ENCODE data around the gene AIF1L. TPM values are rescaled to one million over a fixed set of nuclear protein-coding genes. Genes with fewer than 3 reads are reported as not detected.

The AIF1L gene
- polyA plus RNA-seq, 4 donors = 0.45 to 9.3 (median 4.4) TPM

- Histone ChIP-seq H3K4me1 (ENCODE audit: control insufficient read depth in 3 of 3, insufficient read depth in 2 of 3, low read depth in 1 of 3, low read length in 2 of 3) (no peaks in the 10 kb centered on the region), H3K4me3 (ENCODE audit: low read depth in 1 of 3, low read length in 3 of 3) (no peak overlapping the region), H3K27ac (ENCODE audit: low read depth in 1 of 3, low read length in 2 of 3) (no peak overlapping the region), H3K27me3 (ENCODE audit: control insufficient read depth in 3 of 3, insufficient read depth in 3 of 3, low read length in 3 of 3) (no peaks in the 10 kb centered on the region), H3K9me3 (ENCODE audit: control insufficient read depth in 2 of 2, insufficient read depth in 1 of 2, low read depth in 1 of 2, low read length in 1 of 2) (no peaks in the 10 kb centered on the region), H3K36me3 (ENCODE audit: control insufficient read depth in 3 of 3, insufficient read depth in 2 of 3, low read depth in 1 of 3, low read length in 3 of 3) (peaks cover 34 to 47% (median 38%) of the 10 kb centered on the region in 3 donors)
- DNase-seq (no peak), FAIRE-seq (no peak)
- 97 to 98% (median 98%) methylated on average over 2 of the region's 2 CpGs for WGBS, 3 donors
Observed at GRCh38 chr9:131138676-131139075, 42.3 kb downstream of the AIF1L start.

DNA sequence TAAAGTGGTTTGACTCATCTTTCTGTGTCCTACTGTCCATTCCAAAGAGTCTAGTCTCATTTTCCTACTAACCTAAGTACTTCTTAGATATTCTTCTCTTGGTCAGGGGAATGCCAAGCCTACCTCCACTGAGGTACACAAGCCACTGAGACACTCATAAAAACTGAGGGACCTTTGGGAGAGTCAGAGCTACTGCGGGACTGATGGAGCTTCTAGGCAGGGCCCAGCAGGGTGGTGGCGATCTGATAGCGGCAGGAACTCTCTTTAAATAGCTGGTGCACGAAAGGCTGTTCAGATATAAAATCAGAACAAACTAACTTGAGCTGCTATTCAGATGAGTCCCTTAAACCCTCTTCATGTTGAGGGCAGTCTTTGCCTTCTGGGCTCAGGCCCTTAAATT is 43.8 kb downstream of the AIF1L start:
- no peaks in the 10 kb centered on the region for H3K4me1 ChIP-seq (ENCODE audit: control insufficient read depth in 3 of 3, insufficient read depth in 2 of 3, low read depth in 1 of 3, low read length in 2 of 3)
- H3K27me3 ChIP-seq (ENCODE audit: control insufficient read depth in 3 of 3, insufficient read depth in 3 of 3, low read length in 3 of 3) = no peaks in the 10 kb centered on the region
- 96 to 97% (median 96%) methylated on average over 4 of the region's 4 CpGs for WGBS, 3 donors
- H3K36me3 ChIP-seq (ENCODE audit: control insufficient read depth in 3 of 3, insufficient read depth in 2 of 3, low read depth in 1 of 3, low read length in 3 of 3) = peaks cover 38 to 43% (median 39%) of the 10 kb centered on the region in 3 donors
- FAIRE-seq (no peak), DNase-seq (no peak)
- H3K27ac ChIP-seq (ENCODE audit: low read depth in 1 of 3, low read length in 2 of 3) = no peak overlapping the region
- H3K9me3 ChIP-seq (ENCODE audit: control insufficient read depth in 2 of 2, insufficient read depth in 1 of 2, low read depth in 1 of 2, low read length in 1 of 2) = no peaks in the 10 kb centered on the region
- H3K4me3 ChIP-seq (ENCODE audit: low read depth in 1 of 3, low read length in 3 of 3) = no peak overlapping the region

GRCh38 chr9:131140550-131140949 is 44.2 kb downstream of the AIF1L start:
- 95 to 98% (median 96%) methylated on average over 3 of the region's 3 CpGs for WGBS, 3 donors
- FAIRE-seq = no peak
- H3K4me1 ChIP-seq (ENCODE audit: control insufficient read depth in 3 of 3, insufficient read depth in 2 of 3, low read depth in 1 of 3, low read length in 2 of 3) = no peaks in the 10 kb centered on the region
- no peak for DNase-seq
- peaks cover 37 to 43% (median 42%) of the 10 kb centered on the region in 3 donors for H3K36me3 ChIP-seq (ENCODE audit: control insufficient read depth in 3 of 3, insufficient read depth in 2 of 3, low read depth in 1 of 3, low read length in 3 of 3)
- H3K4me3 ChIP-seq (ENCODE audit: low read depth in 1 of 3, low read length in 3 of 3) = no peak overlapping the region
- H3K9me3 ChIP-seq (ENCODE audit: control insufficient read depth in 2 of 2, insufficient read depth in 1 of 2, low read depth in 1 of 2, low read length in 1 of 2) = no peaks in the 10 kb centered on the region
- no peaks in the 10 kb centered on the region for H3K27me3 ChIP-seq (ENCODE audit: control insufficient read depth in 3 of 3, insufficient read depth in 3 of 3, low read length in 3 of 3)
- no peak overlapping the region for H3K27ac ChIP-seq (ENCODE audit: low read depth in 1 of 3, low read length in 2 of 3)

GRCh38 chr9:131142160-131142559 is 45.8 kb downstream of the AIF1L start:
- no peak for DNase-seq
- H3K27ac ChIP-seq (ENCODE audit: low read depth in 1 of 3, low read length in 2 of 3) = no peak overlapping the region
- no peak overlapping the region for H3K4me3 ChIP-seq (ENCODE audit: low read depth in 1 of 3, low read length in 3 of 3)
- WGBS, 3 donors = 96 to 97% (median 96%) methylated on average over 3 of the region's 3 CpGs
- peaks cover 33 to 44% (median 40%) of the 10 kb centered on the region in 3 donors for H3K36me3 ChIP-seq (ENCODE audit: control insufficient read depth in 3 of 3, insufficient read depth in 2 of 3, low read depth in 1 of 3, low read length in 3 of 3)
- H3K4me1 ChIP-seq (ENCODE audit: control insufficient read depth in 3 of 3, insufficient read depth in 2 of 3, low read depth in 1 of 3, low read length in 2 of 3) = no peaks in the 10 kb centered on the region
- no peaks in the 10 kb centered on the region for H3K9me3 ChIP-seq (ENCODE audit: control insufficient read depth in 2 of 2, insufficient read depth in 1 of 2, low read depth in 1 of 2, low read length in 1 of 2)
- FAIRE-seq = no peak
- no peaks in the 10 kb centered on the region for H3K27me3 ChIP-seq (ENCODE audit: control insufficient read depth in 3 of 3, insufficient read depth in 3 of 3, low read length in 3 of 3)

DNA sequence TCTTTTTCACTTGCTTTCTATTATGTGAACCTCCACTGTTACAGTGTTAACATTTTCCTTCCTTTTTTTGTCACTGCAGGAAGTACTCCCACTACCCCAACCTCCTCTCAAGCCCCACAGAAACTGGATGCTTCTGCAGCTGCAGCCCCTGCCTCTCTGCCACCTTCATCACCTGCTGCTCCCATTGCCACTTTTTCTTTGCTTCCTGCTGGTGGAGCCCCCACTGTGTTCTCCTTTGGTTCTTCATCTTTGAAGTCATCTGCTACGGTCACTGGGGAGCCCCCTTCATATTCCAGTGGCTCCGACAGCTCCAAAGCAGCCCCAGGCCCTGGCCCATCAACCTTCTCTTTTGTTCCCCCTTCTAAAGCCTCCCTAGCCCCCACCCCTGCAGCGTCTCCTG is 47.9 kb downstream of the AIF1L start:
- no peak overlapping the region for H3K27ac ChIP-seq (ENCODE audit: low read depth in 1 of 3, low read length in 2 of 3)
- H3K4me1 ChIP-seq (ENCODE audit: control insufficient read depth in 3 of 3, insufficient read depth in 2 of 3, low read depth in 1 of 3, low read length in 2 of 3) = no peaks in the 10 kb centered on the region
- no peak overlapping the region for H3K4me3 ChIP-seq (ENCODE audit: low read depth in 1 of 3, low read length in 3 of 3)
- H3K27me3 ChIP-seq (ENCODE audit: control insufficient read depth in 3 of 3, insufficient read depth in 3 of 3, low read length in 3 of 3) = no peaks in the 10 kb centered on the region
- no peak for DNase-seq
- H3K36me3 ChIP-seq (ENCODE audit: control insufficient read depth in 3 of 3, insufficient read depth in 2 of 3, low read depth in 1 of 3, low read length in 3 of 3) = peaks cover 27 to 48% (median 41%) of the 10 kb centered on the region in 3 donors
- no peak for FAIRE-seq
- H3K9me3 ChIP-seq (ENCODE audit: control insufficient read depth in 2 of 2, insufficient read depth in 1 of 2, low read depth in 1 of 2, low read length in 1 of 2) = no peaks in the 10 kb centered on the region
- 83 to 94% (median 88%) methylated on average over 3 of the region's 3 CpGs for WGBS, 3 donors

- no peak overlapping the region for H3K27ac ChIP-seq (ENCODE audit: low read depth in 1 of 3, low read length in 2 of 3)
- H3K27me3 ChIP-seq (ENCODE audit: control insufficient read depth in 3 of 3, insufficient read depth in 3 of 3, low read length in 3 of 3) = no peaks in the 10 kb centered on the region
- H3K9me3 ChIP-seq (ENCODE audit: control insufficient read depth in 2 of 2, insufficient read depth in 1 of 2, low read depth in 1 of 2, low read length in 1 of 2) = no peaks in the 10 kb centered on the region
- FAIRE-seq (no peak), DNase-seq (no peak)
- WGBS, 3 donors = 70 to 81% (median 73%) methylated on average over 2 of the region's 2 CpGs
- H3K4me1 ChIP-seq (ENCODE audit: control insufficient read depth in 3 of 3, insufficient read depth in 2 of 3, low read depth in 1 of 3, low read length in 2 of 3) = no peaks in the 10 kb centered on the region
- no peak overlapping the region for H3K4me3 ChIP-seq (ENCODE audit: low read depth in 1 of 3, low read length in 3 of 3)
- peaks cover 24 to 53% (median 45%) of the 10 kb centered on the region in 3 donors for H3K36me3 ChIP-seq (ENCODE audit: control insufficient read depth in 3 of 3, insufficient read depth in 2 of 3, low read depth in 1 of 3, low read length in 3 of 3)
Observed at GRCh38 chr9:131145245-131145644, 48.9 kb downstream of the AIF1L start.

GRCh38 chr9:131146186-131146585 is 49.9 kb downstream of the AIF1L start:
- Histone ChIP-seq H3K4me1 (ENCODE audit: control insufficient read depth in 3 of 3, insufficient read depth in 2 of 3, low read depth in 1 of 3, low read length in 2 of 3) (no peaks in the 10 kb centered on the region), H3K36me3 (ENCODE audit: control insufficient read depth in 3 of 3, insufficient read depth in 2 of 3, low read depth in 1 of 3, low read length in 3 of 3) (peaks cover 21 to 51% (median 45%) of the 10 kb centered on the region in 3 donors), H3K27me3 (ENCODE audit: control insufficient read depth in 3 of 3, insufficient read depth in 3 of 3, low read length in 3 of 3) (no peaks in the 10 kb centered on the region), H3K27ac (ENCODE audit: low read depth in 1 of 3, low read length in 2 of 3) (no peak overlapping the region), H3K4me3 (ENCODE audit: low read depth in 1 of 3, low read length in 3 of 3) (no peak overlapping the region), H3K9me3 (ENCODE audit: control insufficient read depth in 2 of 2, insufficient read depth in 1 of 2, low read depth in 1 of 2, low read length in 1 of 2) (no peaks in the 10 kb centered on the region)
- 90 to 94% (median 92%) methylated on average over 4 of the region's 4 CpGs for WGBS, 3 donors
- DNase-seq (no peak), FAIRE-seq (no peak)

DNA sequence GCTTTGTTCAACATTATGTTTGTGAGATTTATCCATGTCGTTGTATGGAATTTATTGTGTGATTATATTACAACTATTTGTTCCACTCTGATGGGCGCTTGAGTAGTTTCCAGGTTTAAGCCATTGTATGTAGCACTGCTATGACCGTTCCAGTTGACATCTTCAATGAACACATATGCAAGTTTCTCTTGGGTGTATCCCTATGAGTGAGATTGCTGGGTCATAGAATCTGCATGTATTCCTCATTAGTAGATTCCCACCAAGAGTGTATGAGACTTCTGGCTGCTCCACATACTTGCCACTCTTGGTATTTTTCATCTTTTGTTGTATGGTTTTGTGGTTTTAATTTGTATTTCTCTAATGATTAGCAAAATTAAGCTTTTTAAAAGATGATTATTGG is 51.9 kb downstream of the AIF1L start:
- peaks cover 18 to 58% (median 47%) of the 10 kb centered on the region in 3 donors for H3K36me3 ChIP-seq (ENCODE audit: control insufficient read depth in 3 of 3, insufficient read depth in 2 of 3, low read depth in 1 of 3, low read length in 3 of 3)
- 84 to 93% (median 87%) methylated on average over 3 of the region's 3 CpGs for WGBS, 3 donors
- no peak overlapping the region for H3K4me3 ChIP-seq (ENCODE audit: low read depth in 1 of 3, low read length in 3 of 3)
- no peaks in the 10 kb centered on the region for H3K27me3 ChIP-seq (ENCODE audit: control insufficient read depth in 3 of 3, insufficient read depth in 3 of 3, low read length in 3 of 3)
- H3K27ac ChIP-seq (ENCODE audit: low read depth in 1 of 3, low read length in 2 of 3) = no peak overlapping the region
- H3K9me3 ChIP-seq (ENCODE audit: control insufficient read depth in 2 of 2, insufficient read depth in 1 of 2, low read depth in 1 of 2, low read length in 1 of 2) = no peaks in the 10 kb centered on the region
- FAIRE-seq (no peak), DNase-seq (no peak)
- no peaks in the 10 kb centered on the region for H3K4me1 ChIP-seq (ENCODE audit: control insufficient read depth in 3 of 3, insufficient read depth in 2 of 3, low read depth in 1 of 3, low read length in 2 of 3)

GRCh38 chr9:131148966-131149687 is 52.8 kb downstream of the AIF1L start:
- FAIRE-seq = no peak
- no peak for DNase-seq
- Histone ChIP-seq H3K27me3 (ENCODE audit: control insufficient read depth in 3 of 3, insufficient read depth in 3 of 3, low read length in 3 of 3) (no peaks in the 10 kb centered on the region), H3K4me3 (ENCODE audit: low read depth in 1 of 3, low read length in 3 of 3) (no peak overlapping the region), H3K27ac (ENCODE audit: low read depth in 1 of 3, low read length in 2 of 3) (no peak overlapping the region), H3K9me3 (ENCODE audit: control insufficient read depth in 2 of 2, insufficient read depth in 1 of 2, low read depth in 1 of 2, low read length in 1 of 2) (no peaks in the 10 kb centered on the region), H3K36me3 (ENCODE audit: control insufficient read depth in 3 of 3, insufficient read depth in 2 of 3, low read depth in 1 of 3, low read length in 3 of 3) (peaks cover 19 to 64% (median 50%) of the 10 kb centered on the region in 3 donors), H3K4me1 (ENCODE audit: control insufficient read depth in 3 of 3, insufficient read depth in 2 of 3, low read depth in 1 of 3, low read length in 2 of 3) (no peaks in the 10 kb centered on the region)
- WGBS, 3 donors = 81 to 87% (median 81%) methylated on average over 7 of the region's 7 CpGs

All from small intestine (tissue), 7 donors.